ENCODE results near the gene NREP.
A peak's percentile ranks its signal among the peaks of the same experiment; 100 is the strongest.

Gene NREP

DNA sequence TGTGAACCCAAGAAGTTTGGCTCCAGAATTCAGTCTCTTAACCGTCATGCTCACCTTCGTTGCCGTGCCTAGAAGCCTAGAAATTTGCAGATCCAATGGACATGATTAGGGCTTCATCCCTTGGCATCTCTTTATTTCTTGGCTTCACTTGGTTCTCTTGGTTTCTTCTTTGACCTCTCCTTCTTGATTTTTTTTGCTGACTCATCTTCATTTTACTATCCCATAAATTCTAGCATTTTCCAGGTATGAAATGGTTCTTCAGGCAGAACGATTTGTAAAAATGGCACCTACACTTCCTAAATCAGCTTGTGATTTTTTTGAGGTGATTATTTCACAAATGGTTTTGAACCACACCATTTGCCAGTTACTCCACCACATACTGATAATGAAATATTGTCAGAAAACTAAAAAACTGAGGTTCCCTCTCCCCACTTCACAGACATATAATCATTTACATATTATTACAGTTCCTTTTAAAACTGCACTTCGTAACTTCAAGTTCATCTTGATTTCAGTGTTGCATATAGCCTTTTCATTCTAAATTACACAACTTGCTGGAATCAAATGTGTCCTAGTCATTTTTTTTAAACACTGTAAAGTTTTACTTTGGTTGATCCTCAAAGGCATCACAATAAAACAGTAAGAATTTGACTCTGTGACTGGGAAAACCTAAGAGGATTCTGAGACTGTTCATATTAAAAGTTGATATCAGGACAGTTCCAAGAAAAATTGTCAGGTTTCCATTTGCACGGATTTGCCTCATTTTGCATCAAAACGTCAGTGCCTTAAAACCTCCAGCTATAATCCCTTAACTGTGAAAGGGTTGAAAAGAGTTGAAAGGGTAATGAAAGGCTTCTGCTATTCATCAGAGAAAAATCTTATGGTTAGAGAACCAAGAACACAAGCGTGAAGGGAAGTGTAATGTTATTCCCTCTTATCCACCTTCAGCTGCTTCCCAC, 8.9 kb upstream of the NREP start:
- DNase-seq (ENCODE audit: low read depth in 3 of 3) = no peak

DNA sequence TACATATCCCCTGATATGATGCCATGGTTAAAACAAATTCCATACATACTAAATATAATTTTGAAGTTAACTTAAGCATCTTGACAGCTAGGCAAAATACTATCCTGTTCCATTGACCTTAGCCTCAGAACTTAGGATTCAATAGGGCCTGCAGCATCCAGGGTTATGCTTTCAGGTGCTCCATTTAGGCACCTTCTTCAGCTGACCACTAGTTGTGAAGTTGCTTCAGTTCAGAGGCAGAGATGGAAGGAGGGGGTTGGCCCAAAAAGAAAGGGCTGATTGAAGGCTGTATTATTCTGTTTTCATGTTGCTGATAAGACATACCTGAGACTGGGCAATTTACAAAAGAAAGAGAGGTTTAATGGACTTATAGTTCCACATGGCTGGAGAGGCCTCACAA, 7.0 kb upstream of the NREP start:
- no peak for DNase-seq (ENCODE audit: low read depth in 3 of 3)

DNA sequence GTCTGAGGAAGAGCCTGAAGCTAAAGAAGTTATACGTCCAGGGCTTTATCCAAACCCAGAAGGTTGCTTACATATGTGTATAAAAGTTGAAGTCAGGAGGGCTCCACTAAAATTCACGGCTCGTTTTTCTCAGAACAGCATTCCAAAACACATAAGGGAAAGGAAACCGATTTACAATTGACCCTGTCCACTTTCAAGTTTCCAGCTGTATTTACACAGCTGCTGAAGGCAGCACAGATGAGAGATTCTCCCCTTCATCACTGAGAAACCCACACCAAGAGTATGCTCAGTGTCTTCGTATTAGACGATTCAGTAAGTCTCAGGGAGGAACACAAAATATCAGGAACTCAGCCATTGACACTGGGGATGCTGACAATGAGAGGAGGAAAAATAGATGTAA, 5.9 kb upstream of the NREP start:
- DNase-seq (ENCODE audit: low read depth in 3 of 3) = no peak

DNA sequence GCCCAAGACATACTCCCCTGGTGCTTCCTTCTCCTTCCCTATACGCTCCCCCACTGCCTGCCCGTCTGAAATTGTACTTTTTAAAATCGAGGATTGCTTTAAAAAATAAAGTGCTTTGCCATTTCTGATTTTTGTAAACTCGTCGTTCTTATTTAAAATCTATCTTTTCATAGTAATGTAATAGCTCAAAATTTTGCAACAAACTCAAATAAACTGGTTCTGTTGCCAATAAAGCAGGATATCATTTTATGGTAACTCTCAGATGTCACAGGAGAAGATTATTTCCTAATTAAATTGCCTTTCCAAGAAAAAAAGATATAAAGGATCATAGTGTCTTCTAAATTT, 1.3 kb upstream of the NREP start:
- DNase-seq (ENCODE audit: low read depth in 3 of 3) = no peak

DNA sequence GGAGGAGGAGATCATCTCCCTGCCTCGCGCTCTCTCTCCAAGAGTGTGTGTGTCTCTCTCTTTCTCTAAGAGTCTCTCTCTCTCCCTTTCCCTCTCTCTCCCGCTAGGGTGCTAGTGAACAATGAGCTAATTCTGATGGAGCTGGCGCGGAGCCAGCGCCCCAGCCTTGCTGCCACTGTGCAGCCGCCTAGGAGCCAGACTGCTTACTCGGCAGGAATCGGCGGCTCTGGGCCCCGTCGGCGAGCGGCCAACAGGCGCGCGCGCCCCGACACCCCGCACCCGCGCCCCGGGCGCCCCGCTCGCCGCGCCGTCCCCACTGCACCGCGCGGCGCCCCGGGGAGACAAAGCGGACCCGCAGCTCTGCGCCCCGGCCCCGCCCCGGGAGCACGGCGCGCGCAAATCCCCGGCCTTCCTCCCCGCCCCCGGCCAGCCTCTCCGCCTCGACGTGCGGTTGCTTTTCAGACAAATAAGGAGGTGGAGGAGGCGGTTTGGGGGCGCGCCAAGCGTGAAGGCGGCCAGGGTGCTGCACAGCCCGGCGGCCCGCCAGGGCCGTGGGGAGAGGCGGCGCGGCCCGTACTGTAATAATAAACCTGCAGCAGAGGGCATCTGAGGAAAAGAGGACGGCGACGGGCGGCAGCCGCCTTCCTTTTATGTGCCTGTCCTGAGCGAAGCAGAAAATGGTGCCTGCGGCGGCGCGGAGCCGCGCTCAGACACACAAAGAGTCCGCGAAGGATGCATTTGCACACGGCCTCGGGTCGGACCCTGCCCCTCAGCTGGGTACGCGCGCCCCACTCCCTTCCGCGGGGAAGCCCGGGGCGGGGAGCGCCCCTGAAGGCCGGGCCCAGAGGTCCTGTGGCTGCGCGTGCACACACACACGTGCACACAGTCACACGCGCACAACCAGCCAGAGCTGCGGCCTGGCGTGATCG, 625 bp upstream of the NREP start:
- peak; percentile 34 to 84 (median 65) for DNase-seq (ENCODE audit: low read depth in 3 of 3)

DNA sequence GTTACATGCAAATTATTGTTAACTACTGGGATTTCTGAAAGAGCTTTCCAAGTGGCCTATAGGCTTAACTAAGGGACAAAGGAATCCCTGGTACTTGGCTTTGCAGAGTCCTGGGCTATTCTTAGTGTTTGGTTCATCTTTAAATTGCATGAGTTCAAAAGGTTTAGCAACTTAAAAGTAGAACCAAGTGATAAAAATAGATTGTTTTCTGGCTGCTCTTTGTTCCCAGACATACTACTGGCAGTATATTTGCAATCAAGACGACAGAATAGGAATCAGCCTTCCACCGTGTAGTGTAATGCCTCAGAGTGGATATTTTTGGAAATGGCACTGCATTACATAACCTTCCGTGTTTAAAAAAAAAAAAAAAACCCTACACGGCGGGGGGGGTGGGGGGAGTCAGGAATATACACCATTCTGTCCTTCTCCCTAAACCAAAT, 1.0 kb downstream of the NREP start:
- DNase-seq (ENCODE audit: low read depth in 3 of 3) = no peak

DNA sequence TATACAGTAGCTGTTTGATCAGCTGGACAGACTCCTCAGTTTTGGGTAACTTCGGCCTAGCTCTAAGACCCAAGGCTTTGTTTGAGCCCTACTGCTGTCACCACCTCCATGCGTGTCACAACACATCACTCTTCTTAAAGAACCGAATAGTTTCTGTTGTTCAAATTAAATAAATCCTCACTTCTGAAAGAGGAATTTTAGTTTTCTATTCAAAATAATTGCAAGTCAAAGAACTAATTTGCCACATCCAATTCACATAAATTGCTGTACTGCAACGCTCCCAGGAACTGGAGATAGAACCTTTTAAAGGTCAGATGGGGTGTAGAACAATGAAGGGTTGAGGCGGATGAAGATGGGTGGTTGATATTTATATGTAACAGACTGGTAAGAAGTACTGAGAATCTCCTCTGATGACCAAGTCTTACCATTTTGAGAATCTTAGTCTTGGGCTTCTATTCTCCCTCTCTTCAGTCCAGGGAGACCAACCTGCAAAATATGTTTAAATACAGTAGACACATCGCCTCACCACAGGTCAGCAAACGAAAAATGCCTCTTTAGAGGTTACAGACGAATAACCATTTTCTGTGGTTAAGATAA, 1.6 kb downstream of the NREP start:
- DNase-seq (ENCODE audit: low read depth in 3 of 3) = no peak

DNA sequence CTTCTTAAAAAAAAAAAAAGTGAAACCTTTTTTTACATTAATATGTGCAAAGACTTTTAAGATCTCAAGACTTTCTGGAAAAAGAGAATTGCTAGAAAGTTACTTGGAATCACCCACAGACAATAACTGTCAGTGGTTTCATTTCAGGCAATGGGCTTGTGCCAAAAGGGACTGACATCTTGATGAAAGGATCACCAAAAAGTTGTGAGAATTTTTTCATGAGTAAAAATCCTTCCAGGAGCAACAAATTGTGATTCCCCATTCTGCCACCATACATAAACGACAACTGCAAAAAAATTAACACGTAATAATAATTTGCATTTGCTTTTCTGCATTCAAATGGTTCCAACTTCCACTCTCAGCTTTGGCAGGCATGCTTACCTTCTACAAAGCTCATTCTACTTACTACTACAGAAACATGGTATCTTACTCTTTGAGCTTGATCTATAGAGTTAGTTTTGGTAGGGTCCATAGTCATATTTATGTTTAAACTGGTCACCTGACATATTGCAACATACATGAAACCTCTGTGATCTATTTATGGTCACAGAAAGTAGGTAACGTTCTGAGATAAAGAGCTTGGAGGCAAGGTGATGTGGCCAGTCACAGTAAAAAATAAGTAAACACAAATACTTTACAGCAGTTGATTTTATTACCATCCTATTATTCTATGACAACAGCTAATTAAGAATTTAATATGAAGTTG, 3.0 kb downstream of the NREP start:
- DNase-seq (ENCODE audit: low read depth in 3 of 3) = no peak

DNA sequence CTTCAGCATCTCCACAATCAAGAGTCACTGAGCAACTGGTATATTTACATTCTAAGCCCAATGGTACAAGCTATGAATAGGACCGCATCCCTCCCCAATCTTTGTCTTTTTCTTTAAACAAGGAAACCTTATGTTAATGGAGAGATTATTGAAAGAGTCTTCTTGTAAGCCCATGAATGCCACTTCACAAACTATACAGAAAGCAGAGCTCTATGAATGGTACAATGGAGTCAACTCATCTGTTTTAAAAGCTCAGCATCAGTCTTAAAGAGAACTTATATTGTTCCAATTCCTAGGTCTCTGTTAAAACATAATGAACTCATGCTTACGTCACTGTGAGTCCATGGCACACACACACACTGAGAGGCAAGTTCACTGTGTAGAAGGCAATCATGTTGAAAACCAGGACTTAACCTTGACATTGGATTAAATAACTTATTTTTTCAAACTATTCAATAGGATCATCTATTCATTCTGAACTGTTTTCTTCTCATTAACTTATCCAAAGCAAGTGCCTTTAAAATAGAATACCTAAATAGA, 4.5 kb downstream of the NREP start:
- DNase-seq (ENCODE audit: low read depth in 3 of 3) = no peak

DNA sequence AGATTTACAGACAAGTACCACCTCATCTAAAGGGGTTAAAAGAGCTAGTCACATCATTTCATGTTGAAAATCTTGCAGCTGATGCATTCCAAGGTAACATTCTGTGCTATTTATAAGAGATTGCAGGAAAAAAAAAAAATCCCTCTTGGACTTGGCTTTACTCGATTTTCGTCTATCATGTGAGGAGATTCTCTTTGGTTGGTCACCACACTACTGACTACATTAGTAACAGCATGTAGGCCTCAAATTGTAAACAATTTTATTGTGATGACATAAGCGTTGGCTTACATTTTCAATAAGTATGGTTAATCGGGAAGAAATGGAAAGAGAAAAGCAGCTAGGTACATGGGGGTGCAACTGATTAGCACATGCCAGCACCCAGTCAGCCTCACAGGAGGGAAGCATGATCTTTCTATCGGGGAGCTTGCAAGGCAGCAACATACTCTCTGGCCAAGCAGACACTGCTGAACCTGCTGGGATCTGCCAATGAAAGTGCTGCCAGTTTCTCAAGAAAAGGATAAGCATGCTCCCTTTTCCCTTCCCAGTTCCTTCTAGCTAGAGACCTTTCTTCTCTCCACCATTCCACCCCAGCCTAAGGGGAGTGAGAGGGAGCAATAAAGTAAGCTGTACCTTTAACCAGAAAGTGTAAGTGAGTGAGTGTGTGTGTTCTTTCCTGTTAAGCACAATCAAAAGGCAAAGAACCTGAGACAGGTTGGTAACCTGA, 7.5 kb downstream of the NREP start:
- DNase-seq (ENCODE audit: low read depth in 3 of 3) = no peak

DNA sequence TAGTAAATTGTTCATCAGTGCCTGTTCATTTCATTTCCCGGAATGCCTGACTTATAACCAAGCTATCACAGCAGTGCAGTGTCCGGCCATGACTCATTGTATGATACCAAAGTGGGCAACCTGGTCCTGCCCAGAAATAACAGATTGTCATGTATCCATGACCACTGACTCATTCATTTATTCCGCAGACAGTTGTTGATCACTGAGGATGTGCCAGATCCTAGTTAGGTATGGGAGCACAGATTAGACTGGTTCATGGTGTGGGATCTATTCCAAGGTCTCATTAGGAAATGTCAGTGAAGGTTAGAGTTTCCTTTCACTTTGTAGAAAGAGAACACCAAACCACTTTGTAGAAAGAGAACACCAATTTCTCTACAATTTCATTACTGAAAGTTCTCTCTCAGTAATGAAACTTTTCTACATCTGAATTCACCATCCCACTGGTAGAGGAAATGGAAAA, 8.7 kb downstream of the NREP start:
- DNase-seq (ENCODE audit: low read depth in 3 of 3) = no peak

DNA sequence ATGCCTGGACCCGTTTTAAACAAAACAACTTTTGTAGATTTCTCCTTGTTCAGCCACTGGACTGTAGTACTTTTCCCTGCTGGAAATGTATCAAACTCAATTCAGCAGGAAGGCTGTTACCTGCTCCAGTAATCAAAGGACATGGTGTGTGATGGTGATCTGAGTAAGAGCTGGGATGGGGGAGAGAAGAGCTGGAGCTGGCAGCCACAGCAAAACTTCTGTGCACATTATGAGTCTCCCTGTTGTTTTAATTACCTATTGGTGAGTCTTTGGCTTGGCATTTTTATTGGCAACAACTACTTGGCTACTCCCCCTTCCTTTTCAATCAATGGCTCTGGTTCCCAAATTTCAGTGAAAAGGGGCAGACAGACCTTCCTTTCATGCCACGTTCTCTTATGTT, 9.7 kb downstream of the NREP start:
- no peak for DNase-seq (ENCODE audit: low read depth in 3 of 3)

DNA sequence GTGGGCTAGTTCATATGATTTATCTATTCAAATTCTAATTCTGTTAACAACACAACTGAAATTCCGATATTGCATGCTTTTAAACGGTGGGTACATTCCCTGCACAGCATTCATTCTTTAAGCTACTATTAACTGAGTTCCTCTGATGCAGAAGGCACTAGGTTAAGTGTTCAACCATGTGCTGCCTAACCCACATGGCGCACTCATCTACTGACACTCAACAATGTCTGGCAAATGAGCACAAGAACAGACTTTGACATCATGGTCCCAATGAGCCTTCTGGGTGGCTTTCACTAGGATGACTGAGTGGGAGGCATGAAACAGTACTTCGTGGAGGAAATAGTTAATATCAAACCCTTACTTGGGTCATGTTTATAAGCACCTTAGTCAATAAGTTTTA, 10.2 kb downstream of the NREP start:
- no peak for DNase-seq (ENCODE audit: low read depth in 3 of 3)

DNA sequence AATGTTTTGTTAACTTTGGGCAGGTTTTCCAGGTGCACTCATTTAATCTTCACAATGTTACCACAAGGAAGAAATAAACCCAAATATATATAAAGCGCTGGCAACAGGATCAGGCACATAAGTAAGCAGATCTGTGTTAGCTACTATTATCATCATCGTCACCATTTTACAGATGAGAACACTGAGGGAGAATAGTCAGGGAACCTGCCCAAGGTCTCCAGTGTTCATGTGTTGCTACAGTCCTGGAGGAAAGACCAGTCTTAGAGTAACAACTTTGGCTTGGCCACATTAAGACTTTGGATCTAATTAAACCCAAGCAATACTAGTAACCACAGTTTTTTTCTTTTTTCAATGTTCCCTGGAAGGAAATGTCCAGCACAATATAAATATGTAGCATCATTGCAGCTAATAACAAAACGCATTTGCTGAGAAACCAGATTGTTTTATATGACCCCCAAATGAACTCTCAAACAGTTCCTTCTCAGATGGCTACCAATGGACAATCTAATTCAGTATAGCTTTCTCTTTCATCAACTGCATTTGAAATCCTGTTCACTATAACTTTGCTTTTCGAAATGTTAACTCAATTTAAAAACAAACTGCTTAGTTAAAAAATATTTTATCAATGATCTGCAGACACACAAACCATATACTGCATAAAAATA, 11.8 kb downstream of the NREP start:
- no peak for DNase-seq (ENCODE audit: low read depth in 3 of 3)

DNA sequence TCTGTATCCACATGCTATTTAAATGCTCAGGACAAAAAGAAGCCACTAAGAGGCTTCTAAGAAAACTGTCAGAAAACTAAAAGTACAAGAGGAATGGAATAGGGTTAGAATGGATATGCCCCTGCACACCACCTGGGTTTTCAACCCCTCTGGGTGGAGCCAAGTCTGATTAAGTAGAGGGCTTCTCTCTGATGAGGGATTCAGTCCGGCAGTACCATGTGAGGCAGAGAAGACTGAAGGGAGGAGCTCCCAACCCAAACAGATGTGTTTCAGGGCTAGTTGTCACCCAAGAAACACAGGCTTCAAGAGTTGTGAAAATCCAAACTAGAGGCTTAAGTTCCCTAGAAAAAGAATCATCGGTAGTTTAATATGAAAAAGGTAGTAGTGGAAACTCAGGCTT, 12.5 kb downstream of the NREP start:
- no peak for DNase-seq (ENCODE audit: low read depth in 3 of 3)

DNA sequence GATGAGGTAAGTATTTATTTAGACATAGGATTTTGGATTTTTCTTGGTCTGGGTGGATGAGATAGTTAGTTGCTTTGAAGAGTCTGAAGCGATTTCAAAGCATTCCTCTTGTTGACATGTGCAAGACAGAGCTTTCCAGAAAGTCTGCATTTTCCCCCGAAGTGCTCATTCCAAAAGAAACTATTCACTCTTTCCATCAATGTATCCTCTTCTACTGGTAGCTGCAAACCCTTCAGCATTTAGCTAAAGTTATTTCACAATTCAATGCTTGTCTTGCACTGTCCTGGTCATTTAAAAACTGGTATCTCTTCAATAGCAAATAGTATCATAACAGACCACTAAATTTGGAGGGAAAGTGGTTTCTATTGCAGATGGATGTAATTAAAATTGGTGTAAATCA, 13.0 kb downstream of the NREP start:
- DNase-seq (ENCODE audit: low read depth in 3 of 3) = no peak

DNA sequence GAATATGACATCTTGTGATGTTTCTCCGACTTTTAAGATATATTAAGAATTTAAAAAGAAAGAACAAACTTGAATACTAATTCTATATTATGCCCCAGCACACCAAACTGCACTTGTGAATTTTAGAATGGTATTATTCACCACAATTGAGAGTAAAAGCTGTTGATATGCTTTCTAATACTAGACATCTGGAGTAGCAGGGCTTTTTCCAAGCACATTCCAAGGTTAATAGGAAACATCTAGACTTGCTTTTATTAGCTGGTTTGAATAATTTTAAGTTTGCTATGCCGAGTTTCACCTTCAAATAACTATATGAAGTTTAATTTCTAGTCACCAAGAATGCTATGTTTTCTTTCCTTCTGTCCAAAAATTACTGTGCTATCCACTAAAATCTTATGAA, 13.5 kb downstream of the NREP start:
- DNase-seq (ENCODE audit: low read depth in 3 of 3) = no peak

DNA sequence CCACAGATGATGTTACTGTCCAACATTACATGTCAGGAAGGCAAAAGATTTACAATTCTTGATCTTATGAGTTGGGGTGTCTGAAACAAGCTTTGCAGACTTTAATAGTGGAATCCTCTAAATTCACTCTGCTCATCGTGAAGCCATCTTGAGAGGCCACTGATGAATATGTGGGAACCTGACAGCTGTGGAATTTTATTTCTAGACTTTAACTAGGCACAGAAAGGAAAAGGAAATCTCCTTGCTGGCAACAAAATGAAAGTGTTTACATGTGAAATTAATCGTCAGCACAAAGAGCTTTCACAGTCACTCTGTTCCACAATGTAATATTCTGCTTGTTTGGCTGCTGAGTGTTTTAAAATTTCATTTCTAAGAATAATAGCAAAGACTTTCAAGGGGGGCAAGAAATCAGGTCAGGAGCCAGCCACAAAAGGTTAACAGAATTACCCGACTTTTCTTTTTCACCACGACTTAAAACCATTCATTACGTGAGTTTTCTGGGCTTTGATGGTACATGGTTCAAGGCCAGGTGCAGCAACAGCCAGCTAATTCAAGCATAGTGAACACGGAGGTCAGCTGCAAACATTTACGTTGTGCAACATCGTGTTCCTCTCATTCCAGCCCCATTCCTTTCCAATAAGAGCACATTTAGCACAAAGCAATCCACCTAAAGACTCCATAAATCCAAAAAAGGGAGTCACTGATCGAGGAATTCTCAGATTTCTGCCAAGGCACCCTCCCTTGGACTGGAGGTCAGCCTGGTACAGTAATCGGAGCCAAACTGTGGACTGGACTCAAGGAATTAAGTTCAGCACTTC, 14.6 kb downstream of the NREP start:
- no peak for DNase-seq (ENCODE audit: low read depth in 3 of 3)

DNA sequence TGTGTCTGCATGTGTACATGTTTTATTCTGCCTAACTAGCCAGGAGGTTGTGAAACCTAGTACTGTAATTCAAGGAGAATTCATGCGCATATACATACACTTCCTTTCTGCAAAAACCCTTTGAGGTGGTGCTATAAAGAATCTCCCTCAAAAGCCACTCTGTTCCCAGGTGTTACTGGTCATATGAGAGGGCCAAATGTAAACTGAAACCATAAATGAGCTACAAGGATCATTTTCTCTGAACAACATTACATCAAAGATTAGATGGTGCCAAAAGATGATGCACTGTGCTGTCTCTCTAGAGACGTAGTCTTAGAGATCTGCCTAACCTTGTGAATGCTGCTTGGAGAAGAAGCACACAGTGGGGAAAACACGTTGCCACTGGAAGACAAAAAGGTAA, 15.7 kb downstream of the NREP start:
- no peak for DNase-seq (ENCODE audit: low read depth in 3 of 3)
